ENCODE data around the gene TARBP2.

Gene TARBP2

DNA sequence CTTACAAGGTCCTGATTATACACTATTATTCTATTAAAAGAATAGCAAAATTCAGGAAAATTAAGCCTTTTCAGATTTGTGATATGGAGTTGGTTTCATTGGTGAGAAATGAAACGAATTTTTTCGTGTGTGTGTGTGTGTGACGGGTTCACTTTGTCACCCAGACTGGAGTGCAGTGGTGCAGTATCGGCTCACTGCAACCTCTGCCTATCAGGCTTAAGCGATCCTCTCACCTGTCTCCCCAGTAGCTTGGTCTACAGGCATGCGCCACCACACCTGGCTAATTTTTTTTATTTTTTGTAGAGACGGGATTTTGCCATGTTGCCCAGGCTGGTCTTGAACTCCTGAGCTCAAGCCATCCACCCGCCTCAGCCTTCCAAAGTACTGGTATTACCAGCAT is 39.5 kb upstream of the TARBP2 start:
- Histone ChIP-seq H3K9me3 (no peaks in the 10 kb centered on the region), H3K9ac (no peak overlapping the region), H3K36me3 (peaks cover 99% of the 10 kb centered on the region), H3K27ac (no peak overlapping the region), H3K4me2 (no peak overlapping the region), H4K20me1 (peaks cover 100% of the 10 kb centered on the region), H3K27me3 (no peaks in the 10 kb centered on the region), H3K4me1 (no peaks in the 10 kb centered on the region), H3K4me3 (no peak overlapping the region)
- no peak for TF ChIP-seq Cebpa-rat (IDR thresholded peaks at IDR 0.05)

- peaks cover 99% of the 10 kb centered on the region for H3K36me3 ChIP-seq
- no peak for TF ChIP-seq Cebpa-rat (IDR thresholded peaks at IDR 0.05)
- H3K9ac ChIP-seq = no peak overlapping the region
- peaks cover 100% of the 10 kb centered on the region for H4K20me1 ChIP-seq
- H3K9me3 ChIP-seq = no peaks in the 10 kb centered on the region
- H3K4me1 ChIP-seq = no peaks in the 10 kb centered on the region
- H3K4me3 ChIP-seq = no peak overlapping the region
- H3K4me2 ChIP-seq = no peak overlapping the region
- H3K27me3 ChIP-seq = no peaks in the 10 kb centered on the region
- H3K27ac ChIP-seq = no peak overlapping the region
These were observed 38.1 kb upstream of the TARBP2 start for GRCh38 chr12:53462935-53463334.

GRCh38 chr12:53463802-53464560 is 37.1 kb upstream of the TARBP2 start:
- Histone ChIP-seq H3K27ac (no peak overlapping the region), H3K27me3 (no peaks in the 10 kb centered on the region), H3K4me2 (no peak overlapping the region), H3K9ac (no peak overlapping the region), H3K9me3 (no peaks in the 10 kb centered on the region), H3K4me1 (no peaks in the 10 kb centered on the region), H4K20me1 (peaks cover 100% of the 10 kb centered on the region), H3K36me3 (peaks cover 99% of the 10 kb centered on the region), H3K4me3 (no peak overlapping the region)
- TF ChIP-seq Cebpa-rat (IDR thresholded peaks at IDR 0.05) = no peak

DNA sequence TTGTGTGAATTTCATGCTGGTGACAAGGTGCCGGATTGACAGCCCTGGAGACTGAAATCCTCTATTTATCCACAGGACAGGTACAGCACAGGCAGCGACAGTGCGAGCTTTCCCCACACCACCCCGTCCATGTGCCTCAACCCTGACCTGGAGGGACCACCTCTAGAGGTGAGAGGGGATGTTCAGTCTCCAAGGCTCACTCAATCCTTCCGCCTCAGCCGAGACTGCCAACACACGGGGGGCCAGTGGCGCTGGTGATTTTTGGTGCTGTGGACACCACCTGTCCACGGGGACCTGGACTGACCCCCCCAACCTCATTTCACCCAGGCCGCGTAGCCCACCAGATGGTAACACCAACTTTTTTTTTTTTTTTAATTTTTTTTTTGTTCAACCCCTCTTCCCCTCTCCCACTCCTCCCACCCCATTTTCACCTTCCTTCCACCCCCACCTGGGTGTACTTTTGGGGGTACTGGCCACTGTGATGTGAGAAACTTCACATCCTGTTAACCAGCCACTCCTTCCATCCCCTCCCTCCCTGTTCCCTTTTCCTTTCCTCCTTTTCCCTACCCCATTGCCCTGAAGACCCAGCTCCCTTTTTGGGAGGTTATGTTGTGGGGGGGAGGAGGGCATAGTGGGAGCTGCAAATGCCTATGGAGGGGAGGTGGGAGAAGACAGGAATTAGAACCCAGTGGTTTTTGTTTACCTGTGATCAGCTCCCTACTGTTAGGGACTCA is 36.2 kb upstream of the TARBP2 start:
- no peak for TF ChIP-seq Cebpa-rat (IDR thresholded peaks at IDR 0.05)
- Histone ChIP-seq H3K9ac (no peak overlapping the region), H3K27me3 (no peaks in the 10 kb centered on the region), H3K4me3 (no peak overlapping the region), H3K4me1 (no peaks in the 10 kb centered on the region), H3K9me3 (no peaks in the 10 kb centered on the region), H3K36me3 (peaks cover 99% of the 10 kb centered on the region), H3K4me2 (no peak overlapping the region), H3K27ac (no peak overlapping the region), H4K20me1 (peaks cover 100% of the 10 kb centered on the region)

DNA sequence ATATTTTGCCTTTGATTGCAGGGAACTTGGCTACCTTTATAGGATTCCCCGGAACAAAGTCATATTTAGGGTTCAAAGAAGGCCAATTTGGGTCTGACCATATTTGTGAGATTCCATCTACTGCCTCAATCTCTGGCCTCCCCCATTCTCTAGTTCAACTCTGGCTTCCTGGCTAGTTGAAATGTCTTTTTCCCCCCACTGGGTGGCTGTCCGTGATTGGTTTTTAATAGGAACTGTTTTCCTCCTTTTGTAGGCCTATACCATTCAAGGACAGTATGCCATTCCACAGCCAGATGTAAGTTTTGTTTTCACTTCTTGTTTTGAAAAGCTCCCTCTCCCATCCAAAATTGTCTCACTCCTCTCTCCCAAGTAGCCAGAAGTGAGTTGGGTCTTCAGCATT is 35.4 kb upstream of the TARBP2 start:
- Histone ChIP-seq H3K4me2 (no peak overlapping the region), H3K27me3 (no peaks in the 10 kb centered on the region), H3K36me3 (peaks cover 99% of the 10 kb centered on the region), H3K27ac (no peak overlapping the region), H3K9me3 (no peaks in the 10 kb centered on the region), H4K20me1 (peaks cover 100% of the 10 kb centered on the region), H3K4me3 (no peak overlapping the region), H3K4me1 (no peaks in the 10 kb centered on the region), H3K9ac (no peak overlapping the region)
- no peak for TF ChIP-seq Cebpa-rat (IDR thresholded peaks at IDR 0.05)

- H4K20me1 ChIP-seq = peaks cover 99% of the 10 kb centered on the region
- no peak for TF ChIP-seq Cebpa-rat (IDR thresholded peaks at IDR 0.05)
- H3K4me3 ChIP-seq = no peak overlapping the region
- no peaks in the 10 kb centered on the region for H3K9me3 ChIP-seq
- H3K4me1 ChIP-seq = no peaks in the 10 kb centered on the region
- H3K4me2 ChIP-seq = no peak overlapping the region
- H3K9ac ChIP-seq = no peak overlapping the region
- H3K36me3 ChIP-seq = peaks cover 98% of the 10 kb centered on the region
- H3K27me3 ChIP-seq = no peaks in the 10 kb centered on the region
- H3K27ac ChIP-seq = no peak overlapping the region
These were observed 34.4 kb upstream of the TARBP2 start for GRCh38 chr12:53466640-53467039.

DNA sequence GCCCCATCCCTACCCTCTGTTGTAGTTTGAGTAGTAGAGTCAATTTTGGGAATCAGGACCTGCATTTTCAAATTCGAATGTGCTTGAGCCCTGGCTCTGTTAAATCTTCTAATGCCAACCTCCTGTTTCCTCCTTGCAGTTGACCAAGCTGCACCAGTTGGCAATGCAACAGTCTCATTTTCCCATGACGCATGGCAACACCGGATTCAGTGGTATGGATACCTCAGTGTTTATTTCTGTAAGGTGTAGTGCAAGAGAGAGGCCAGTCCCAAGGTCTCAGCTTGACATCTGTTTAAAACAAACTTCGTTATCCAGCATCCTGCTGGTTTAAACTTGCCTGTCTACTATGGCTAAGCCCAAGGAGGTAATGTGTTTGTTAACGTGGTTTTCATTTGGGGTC is 34.0 kb upstream of the TARBP2 start:
- no peaks in the 10 kb centered on the region for H3K27me3 ChIP-seq
- H4K20me1 ChIP-seq = peaks cover 99% of the 10 kb centered on the region
- no peak overlapping the region for H3K4me3 ChIP-seq
- H3K9ac ChIP-seq = no peak overlapping the region
- TF ChIP-seq Cebpa-rat (IDR thresholded peaks at IDR 0.05) = no peak
- H3K36me3 ChIP-seq = peaks cover 98% of the 10 kb centered on the region
- H3K9me3 ChIP-seq = no peaks in the 10 kb centered on the region
- no peak overlapping the region for H3K4me2 ChIP-seq
- no peaks in the 10 kb centered on the region for H3K4me1 ChIP-seq
- H3K27ac ChIP-seq = no peak overlapping the region

DNA sequence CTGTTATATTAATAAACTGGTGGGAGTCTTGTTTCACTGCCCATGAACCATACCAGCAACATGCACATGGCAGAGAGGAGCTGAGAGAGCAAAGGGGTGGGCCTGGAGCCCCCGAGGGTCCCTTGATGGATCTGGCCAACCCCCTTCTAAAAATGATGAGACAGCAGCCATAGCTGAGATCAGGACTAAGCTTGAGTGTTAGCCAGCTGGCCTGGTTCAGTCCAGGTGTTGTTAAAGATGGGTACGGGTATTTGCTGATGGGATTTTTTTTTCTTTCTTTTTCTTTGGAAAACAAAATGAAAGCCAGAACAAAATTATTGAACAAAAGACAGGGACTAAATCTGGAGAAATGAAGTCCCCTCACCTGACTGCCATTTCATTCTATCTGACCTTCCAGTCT is 33.2 kb upstream of the TARBP2 start:
- Histone ChIP-seq H4K20me1 (peaks cover 99% of the 10 kb centered on the region), H3K4me2 (no peak overlapping the region), H3K4me3 (no peak overlapping the region), H3K27ac (no peak overlapping the region), H3K9ac (no peak overlapping the region), H3K27me3 (no peaks in the 10 kb centered on the region), H3K4me1 (no peaks in the 10 kb centered on the region), H3K9me3 (no peaks in the 10 kb centered on the region), H3K36me3 (peaks cover 98% of the 10 kb centered on the region)
- TF ChIP-seq Cebpa-rat (IDR thresholded peaks at IDR 0.05) = no peak

DNA sequence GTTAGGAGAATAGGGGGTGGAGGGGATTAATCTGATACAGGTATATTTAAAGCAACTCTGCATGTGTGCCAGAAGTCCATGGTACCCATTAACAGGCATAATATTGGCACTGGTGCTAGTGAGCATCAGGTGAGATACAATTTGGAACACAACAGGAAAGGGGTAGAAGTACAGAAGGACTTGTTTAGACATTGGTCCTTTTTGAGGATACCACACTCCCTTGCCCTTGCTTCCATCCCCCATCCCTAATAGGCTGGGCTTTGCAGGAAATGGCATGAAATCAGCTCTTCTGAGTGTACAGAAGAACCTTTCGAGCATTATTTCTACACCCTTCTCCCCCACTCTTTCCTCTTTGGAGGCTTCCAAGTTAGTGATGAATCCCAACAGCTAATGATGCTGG is 32.8 kb upstream of the TARBP2 start:
- no peak overlapping the region for H3K4me3 ChIP-seq
- no peaks in the 10 kb centered on the region for H3K9me3 ChIP-seq
- no peak overlapping the region for H3K4me2 ChIP-seq
- H3K36me3 ChIP-seq = peaks cover 98% of the 10 kb centered on the region
- no peaks in the 10 kb centered on the region for H3K27me3 ChIP-seq
- H3K27ac ChIP-seq = no peak overlapping the region
- no peaks in the 10 kb centered on the region for H3K4me1 ChIP-seq
- TF ChIP-seq Cebpa-rat (IDR thresholded peaks at IDR 0.05) = no peak
- H4K20me1 ChIP-seq = peaks cover 99% of the 10 kb centered on the region
- no peak overlapping the region; the same call in 1 of the 2 replicates for H3K9ac ChIP-seq

DNA sequence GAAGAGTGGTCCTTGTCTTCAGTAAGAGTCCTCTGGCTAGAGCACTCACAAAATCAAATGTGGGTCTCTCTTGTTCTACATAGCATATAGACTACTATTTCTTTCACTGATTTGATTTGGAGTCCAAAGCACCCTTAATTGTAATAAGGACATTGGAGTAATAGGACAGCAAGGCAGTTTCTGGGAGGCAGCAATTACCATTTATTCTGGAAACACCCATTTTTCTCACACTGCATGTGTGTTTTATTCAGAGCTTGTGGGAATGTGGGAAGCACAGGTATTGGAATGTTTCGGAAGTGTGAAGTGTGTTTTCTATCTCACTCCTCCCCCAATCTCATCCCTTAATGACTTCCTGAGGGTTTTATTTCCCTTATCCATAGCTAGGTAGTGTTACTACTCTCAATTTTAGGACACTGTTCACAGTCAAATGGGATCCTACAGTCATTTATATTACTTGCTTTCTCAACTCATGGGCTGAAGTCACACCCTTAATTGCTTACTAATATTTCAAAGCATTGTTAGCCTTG is 29.0 kb upstream of the TARBP2 start:
- Histone ChIP-seq H3K9ac (no peak overlapping the region), H4K20me1 (peaks cover 99% of the 10 kb centered on the region), H3K4me2 (no peak overlapping the region), H3K27ac (no peak overlapping the region), H3K4me3 (no peak overlapping the region), H3K27me3 (no peaks in the 10 kb centered on the region), H3K36me3 (peaks cover 99% of the 10 kb centered on the region), H3K4me1 (no peaks in the 10 kb centered on the region), H3K9me3 (no peaks in the 10 kb centered on the region)
- no peak for TF ChIP-seq Cebpa-rat (IDR thresholded peaks at IDR 0.05)

Data from BLaER1 (cell line).